ENCODE results near the gene UCP1.

The UCP1 gene

GRCh38 chr4:140568507-140569306 lies at the start of gene UCP1:
Gene UCP1 (minus strand): TSS chr4:140568961. CDS start chr4:140568729, 232 bp downstream.
- DNase-seq = no peak

DNA sequence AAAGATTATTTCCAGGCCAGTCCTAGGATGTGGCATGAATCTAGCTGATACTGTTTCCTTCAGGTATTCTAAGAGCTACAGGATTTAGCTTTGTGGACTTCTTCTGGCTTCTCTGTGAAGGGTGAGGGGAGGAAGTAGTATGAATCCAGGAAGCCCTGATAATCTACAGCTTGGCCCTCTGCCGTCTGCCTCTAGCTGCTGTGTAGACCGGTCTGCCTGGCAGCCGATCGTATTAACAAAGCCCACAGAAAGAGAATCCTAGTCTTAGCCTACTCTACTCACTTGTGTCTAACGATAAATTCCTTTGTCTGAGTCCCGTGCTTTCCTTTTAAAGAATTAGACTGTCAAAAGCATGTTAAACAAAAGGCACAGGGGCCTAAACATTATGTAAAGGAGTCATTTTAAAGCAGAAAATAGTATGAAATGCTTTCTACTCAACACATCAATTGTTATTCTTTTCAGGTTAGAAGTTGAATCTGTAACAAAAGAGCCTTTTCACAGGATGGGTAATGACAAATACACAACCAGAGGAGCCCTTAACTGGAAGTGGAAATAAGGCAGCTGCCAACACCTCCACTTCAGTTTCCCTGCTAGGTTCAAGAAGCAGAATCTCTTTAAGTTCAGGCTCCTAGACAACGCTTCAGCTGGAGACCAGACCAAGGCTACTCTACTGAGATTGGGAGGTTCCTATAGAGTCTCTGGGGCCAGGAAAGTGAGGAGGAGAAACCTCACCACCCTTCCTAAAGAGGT lies 48.9 kb upstream of the UCP1 start:
- no peak for DNase-seq

DNA sequence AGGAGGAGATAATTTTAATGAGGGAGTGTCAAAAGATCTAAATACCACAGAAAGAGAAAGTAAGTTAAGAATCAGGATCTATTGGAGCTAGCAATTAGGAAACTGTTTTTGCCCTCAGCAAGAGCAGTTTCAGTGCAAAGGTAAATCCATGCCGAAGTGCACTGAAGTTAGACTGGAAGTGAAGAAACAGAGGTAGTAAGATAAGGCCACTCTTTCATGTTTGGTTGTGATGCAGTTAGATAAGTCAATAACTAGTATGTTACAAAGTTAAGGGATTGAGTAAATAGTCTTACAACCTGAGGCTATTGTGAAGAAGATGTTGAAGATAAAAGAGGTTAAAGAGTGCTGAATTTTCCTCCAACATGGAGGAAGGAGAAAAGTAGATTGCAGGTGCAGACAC lies 46.7 kb upstream of the UCP1 start:
- no peak for DNase-seq

- no peak for DNase-seq
These were observed 43.6 kb upstream of the UCP1 start for GRCh38 chr4:140612357-140612756.

- DNase-seq = no peak
These were observed 43.1 kb upstream of the UCP1 start for GRCh38 chr4:140611854-140612253.

DNA sequence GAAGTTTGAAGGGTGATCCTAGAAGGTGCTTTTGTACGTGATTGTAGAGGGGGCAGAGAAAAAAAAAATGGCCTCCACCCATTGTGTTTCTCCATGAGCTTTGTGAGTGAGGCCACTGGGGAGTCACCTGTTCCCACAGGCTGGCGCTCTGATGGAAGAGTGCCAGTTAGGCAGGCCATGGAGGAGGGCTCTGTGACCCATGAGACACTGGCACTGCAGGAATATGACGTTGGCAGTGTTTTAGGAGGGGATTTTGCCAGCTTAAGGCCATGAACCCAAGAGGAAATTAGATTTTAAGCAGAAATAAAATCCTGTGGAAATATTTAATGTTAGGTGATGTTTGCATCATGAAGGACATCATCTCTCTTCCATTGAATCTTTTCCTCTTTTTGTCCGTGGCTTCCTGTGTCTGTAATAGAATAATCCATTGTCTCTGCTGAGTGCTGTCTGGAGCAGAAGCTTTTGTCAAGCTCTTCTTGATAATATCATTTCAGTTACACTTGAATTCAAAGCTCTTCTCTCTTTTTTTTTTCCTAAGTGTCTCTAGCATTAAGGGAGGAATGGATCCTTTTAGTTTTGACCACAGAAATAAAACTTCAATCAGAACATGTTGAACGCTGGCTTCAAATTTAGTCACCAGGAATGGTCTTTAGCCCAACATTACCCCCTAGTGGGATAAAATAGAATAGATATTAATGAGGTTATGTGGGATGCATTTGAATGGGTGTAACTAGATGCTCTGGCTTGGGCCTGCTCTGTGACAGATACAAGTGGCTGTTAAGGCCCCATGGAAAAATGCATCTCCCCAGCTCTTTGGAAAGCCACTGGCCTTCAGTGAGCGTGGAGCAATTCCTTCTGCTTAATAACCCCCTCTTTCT lies 41.0 kb upstream of the UCP1 start:
- DNase-seq = no peak

DNA sequence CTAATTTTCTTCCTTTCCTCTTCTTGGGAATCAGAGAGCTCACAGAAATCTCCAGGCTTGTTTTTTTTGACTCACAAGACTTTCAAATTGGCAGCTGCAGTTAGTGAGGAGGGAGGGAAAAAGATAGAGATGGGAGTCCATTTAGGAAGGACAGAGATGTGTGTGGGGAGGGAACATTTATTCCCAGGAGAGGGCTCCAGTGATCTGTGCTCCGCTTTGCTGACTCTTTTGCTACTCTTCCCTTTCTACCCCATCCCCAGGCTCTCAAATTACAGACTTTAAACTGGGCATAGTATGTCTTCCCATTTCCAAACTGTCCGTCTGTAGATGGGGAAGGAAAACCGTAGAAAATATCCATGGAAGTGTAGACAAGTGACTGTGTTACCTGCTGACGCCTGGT lies 39.1 kb upstream of the UCP1 start:
- no peak for DNase-seq

GRCh38 chr4:140604544-140604943 lies 35.8 kb upstream of the UCP1 start:
- no peak for DNase-seq

DNA sequence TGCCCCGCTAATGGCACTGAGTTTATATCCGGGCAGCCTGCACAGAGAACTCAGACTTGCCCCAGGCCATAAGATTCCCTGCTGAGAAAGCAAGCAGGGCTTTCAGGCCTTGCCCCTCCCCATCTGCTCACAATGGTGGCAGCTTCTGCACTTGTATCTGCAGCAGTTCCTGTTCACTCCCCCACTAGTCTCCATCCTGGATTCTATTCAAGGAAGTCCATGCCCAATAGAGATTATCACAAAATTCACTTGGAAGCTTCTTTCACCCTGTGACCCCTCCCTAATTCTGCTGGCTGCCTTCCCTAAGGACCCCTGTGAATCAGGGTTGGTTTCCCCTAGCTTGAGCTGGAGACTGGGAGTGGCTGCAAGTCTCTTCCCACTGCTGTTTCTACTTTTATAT lies 34.5 kb upstream of the UCP1 start:
- no peak for DNase-seq

- DNase-seq = no peak
These were observed 34.0 kb upstream of the UCP1 start for GRCh38 chr4:140602714-140603113.

- no peak for DNase-seq
These were observed 31.6 kb upstream of the UCP1 start for GRCh38 chr4:140600408-140600807.

- DNase-seq = no peak
These were observed 26.3 kb upstream of the UCP1 start for GRCh38 chr4:140595065-140595464.

DNA sequence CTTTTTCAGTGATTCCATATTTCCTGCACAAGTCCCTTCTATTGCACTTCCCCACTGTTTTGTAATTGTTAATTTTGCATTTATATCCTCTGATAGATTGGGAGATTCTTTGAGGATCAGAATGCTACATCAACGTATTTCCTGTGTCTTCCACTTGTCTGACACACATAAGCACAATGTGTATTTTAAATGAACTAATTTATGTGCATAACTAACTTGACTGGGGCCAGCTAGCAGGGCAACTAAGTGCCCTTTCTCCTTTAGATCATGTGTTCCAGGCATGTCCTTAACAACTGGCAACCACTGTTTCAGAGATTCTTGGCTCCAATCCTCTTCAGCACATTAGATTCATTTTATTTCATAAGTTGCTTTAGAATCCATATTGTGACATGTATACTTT lies 15.7 kb upstream of the UCP1 start:
- no peak for DNase-seq

- no peak for DNase-seq
These were observed 12.3 kb upstream of the UCP1 start for GRCh38 chr4:140581078-140581477.

GRCh38 chr4:140579278-140579677 lies 10.5 kb upstream of the UCP1 start:
- DNase-seq = no peak

- DNase-seq = no peak
These were observed 6.7 kb upstream of the UCP1 start for GRCh38 chr4:140575489-140575888.

GRCh38 chr4:140571620-140572019 lies 2.9 kb upstream of the UCP1 start:
- DNase-seq = no peak

DNA sequence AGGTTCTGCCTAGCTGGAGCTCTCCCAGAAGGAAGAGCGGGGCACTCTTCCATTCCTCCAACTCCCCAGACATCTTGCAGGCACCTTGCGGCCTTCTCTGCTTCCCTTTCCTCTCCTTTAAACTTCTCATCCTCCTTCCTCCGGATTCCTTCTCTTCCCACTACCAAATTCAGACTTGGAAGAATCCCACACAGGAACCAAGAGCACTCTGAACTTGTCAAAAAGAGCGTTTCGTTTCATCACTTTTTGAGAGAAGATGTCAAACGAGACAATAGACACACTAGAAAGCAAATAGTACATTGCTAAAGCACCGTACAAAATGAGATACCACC lies 512 bp upstream of the UCP1 start:
- no peak for DNase-seq

DNA sequence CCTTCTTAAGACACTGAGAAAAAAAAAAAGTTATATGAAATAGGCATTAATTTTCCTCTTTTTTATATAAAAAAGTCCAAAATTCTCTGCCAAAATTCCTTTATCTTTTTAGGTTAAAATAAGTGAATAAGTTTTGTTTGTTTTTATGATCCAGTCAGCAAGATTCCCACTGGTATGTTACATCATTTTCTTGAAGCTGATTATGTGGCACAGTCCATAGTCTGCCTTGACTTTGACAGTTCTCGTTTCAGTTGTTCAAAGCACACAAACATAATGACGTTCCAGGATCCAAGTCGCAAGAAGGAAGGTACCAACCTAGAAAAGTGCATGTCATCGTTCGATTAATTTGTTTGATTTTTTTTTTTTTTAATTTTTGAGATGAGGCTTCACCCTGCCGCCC lies 9.1 kb downstream of the UCP1 start:
- DNase-seq = no peak

DNA sequence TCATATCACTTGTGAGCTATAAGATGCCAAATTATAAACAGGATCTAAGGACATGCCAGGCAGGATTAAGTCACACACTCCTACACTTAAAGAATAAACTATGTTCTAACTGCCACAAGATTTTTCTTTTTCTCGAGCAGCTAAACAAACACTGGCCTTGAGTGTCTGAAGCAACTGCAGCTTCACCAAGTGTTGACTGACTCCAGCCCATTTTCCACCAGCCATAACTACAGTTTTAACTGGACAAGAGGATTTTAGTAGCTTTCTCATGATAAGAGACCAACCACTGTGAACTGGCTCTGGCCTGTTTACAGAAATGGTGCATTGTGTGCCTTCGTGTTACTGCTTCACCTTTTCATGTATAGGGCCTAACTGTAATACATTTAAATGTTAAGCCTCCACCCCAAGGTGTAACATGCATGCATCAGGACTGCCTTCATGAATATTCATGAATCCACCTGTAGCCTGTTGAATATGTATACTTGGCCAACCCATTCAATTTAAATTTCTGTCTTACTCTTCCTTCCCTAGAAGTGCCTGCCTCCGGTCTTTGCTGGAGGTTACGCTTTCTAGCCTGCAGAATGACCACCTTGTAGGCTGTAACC lies 10.8 kb downstream of the UCP1 start:
- no peak for DNase-seq

GRCh38 chr4:140556372-140557085 lies 12.2 kb downstream of the UCP1 start:
- DNase-seq = no peak

- DNase-seq = peak; percentile 35
These were observed 34.7 kb downstream of the UCP1 start for GRCh38 chr4:140533951-140534480.
